Right kidney (tissue), 9 donors: ENCODE results near the gene GIMAP2.
"Not testable (repeated sequence)": the region's sequence is repeated elsewhere in the genome, so short reads cannot be mapped to it uniquely, and the experiment has no call there.

Source experiments
- DNase-seq: peaks from one replicate; pipeline ENCODE4 v3.0.0-alpha.2; 2016
- long read RNA-seq, 8 donors: transcript quantifications; one replicate each; lab custom pipeline, GENCODE V29; 2026

GIMAP2 gene
- long read RNA-seq, donor 1, transcript GIMAP2-201 (3 exons, 1,449 nt): major isoform, 6 of 7 reads
- long read RNA-seq, donor 1, partial matches to known transcripts: 0 of 7 reads
- long read RNA-seq, donor 1, other reads (novel, unspliced or antisense): 0 of 7 reads
- long read RNA-seq, donor 2, partial matches to known transcripts: 0 of 1 reads
- long read RNA-seq, donor 2, other reads (novel, unspliced or antisense): 0 of 1 reads
- long read RNA-seq, donor 3, partial matches to known transcripts: 0 of 2 reads
- long read RNA-seq, donor 3, other reads (novel, unspliced or antisense): 0 of 2 reads
- long read RNA-seq, donor 4, partial matches to known transcripts: 0 of 1 reads
- long read RNA-seq, donor 4, other reads (novel, unspliced or antisense): 0 of 1 reads
- long read RNA-seq, donor 5, partial matches to known transcripts: 0 of 1 reads
- long read RNA-seq, donor 5, other reads (novel, unspliced or antisense): 0 of 1 reads
- long read RNA-seq, donor 6, partial matches to known transcripts: 0 of 3 reads
- long read RNA-seq, donor 6, other reads (novel, unspliced or antisense): 0 of 3 reads
- long read RNA-seq, donor 7, partial matches to known transcripts: 0 of 1 reads
- long read RNA-seq, donor 7, other reads (novel, unspliced or antisense): 0 of 1 reads
- long read RNA-seq, donor 8, partial matches to known transcripts: 0 of 2 reads
- long read RNA-seq, donor 8, other reads (novel, unspliced or antisense): 0 of 2 reads

GRCh38 chr7:150685219-150686029 is at the start of gene GIMAP2:
TSS of gene GIMAP2 (plus strand) at chr7:150685706. CDS start at chr7:150687060, 1,354 bp downstream.
- no peak for DNase-seq

DNA sequence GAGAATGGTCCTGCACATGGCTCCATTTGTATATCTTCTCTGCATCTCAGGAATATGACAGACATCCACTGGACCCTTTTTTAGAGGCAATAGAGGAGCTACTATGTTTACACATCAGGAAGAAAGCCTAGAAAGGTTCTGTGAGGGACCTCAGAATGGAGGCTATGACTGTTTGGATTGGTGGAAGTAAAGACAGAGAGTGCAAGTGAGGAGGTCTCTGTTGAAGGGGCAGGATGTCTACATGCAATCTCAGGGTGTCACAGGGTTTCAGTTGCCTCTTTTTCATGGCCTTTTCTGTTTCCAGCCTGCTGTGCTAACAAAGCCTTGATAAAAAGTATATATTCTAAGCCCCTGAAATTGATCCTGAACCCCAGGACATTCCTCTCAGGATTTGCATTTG is 43.7 kb upstream of the GIMAP2 start:
- DNase-seq: no peak

- no peak for DNase-seq
These were observed 42.6 kb upstream of the GIMAP2 start for GRCh38 chr7:150642926-150643325.

GRCh38 chr7:150645259-150646020 is 40.1 kb upstream of the GIMAP2 start:
- no peak for DNase-seq

DNA sequence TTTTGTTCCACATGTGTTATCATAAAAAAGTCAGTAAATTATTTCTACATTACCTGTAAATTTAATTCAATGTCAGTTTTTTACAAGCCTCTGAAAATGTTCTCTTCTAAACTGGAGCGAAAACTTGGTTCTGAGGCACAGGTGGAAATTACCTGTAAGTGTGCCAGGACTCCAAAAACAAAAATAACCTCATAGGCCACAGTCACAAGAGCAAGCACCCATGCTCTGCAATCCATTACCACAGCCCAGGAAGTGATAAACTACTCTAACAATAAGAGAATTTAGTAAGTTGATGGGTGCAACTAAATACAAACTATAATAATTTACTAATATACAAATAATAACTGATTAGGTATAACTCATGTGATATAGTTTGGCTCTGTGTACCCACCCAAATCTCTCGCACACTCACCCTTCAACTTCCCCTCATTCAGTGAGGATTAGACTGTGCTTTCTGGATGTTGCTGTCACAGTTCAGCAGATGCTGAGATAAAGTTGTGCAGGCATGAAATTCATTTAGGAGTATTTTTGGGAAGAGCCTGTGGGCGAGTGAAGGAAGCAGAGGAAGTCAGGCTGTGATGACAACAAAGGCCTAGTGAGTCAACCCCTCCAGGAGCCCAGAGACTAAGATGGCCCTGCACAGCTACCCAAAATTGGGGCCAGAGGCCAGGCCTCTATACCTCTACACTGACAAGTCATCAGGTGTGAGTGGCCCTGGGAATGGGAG is 37.0 kb upstream of the GIMAP2 start:
- no peak for DNase-seq

GRCh38 chr7:150649080-150649385 is 36.5 kb upstream of the GIMAP2 start:
- DNase-seq: no peak

DNA sequence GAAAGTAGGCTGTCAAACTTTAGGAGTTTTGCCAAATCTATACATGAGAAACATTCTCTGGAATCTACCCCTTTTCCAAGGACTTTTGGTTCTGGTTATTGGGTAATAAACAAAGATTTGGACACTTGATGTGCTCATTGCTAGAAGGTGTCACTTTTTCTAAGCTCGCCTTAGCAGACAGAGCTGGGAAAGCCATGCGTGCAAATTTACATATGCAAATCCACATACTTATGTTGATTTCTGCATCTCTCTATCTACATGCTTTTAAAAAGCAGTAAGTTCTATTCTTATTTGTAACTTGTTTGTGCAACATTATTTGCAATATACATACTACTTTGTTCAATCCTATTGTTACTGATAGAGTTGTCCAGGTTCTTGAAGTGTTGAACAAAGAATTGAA is 30.8 kb upstream of the GIMAP2 start:
- DNase-seq: no peak

- DNase-seq: no peak
These were observed 29.5 kb upstream of the GIMAP2 start for GRCh38 chr7:150656047-150656446.

- no peak for DNase-seq
These were observed 28.0 kb upstream of the GIMAP2 start for GRCh38 chr7:150657526-150657925.

DNA sequence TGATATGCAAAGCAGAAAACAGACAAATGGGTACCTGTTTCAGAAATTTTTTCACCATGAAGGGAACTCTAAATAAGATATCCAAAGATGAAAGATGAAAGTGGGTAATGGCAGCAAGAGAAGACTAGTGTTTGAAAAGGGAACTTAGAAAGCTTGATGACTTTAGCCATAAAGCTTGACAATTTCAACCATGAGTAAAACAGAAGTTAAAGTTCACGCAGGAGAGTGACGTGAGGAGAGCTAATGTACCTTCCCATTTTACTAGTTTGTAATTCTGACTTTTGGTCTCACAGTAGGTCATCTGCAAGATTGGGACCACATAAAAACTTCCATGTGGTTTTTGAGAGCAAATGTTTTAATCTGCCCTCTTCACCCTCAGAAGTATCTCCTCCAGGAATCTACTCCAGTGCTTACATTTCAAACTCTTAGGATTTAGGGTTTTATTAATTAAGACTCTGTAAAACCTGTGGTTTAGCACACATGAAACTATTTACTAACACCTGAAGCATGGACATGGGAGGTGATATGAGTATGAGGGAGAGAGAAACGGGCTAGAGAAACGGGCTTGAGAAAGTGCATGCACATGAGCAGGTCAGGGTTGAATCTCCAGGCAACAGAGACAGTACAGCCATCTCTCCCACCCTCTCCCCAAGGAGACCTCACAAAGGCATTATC is 24.4 kb upstream of the GIMAP2 start:
- DNase-seq: no peak

DNA sequence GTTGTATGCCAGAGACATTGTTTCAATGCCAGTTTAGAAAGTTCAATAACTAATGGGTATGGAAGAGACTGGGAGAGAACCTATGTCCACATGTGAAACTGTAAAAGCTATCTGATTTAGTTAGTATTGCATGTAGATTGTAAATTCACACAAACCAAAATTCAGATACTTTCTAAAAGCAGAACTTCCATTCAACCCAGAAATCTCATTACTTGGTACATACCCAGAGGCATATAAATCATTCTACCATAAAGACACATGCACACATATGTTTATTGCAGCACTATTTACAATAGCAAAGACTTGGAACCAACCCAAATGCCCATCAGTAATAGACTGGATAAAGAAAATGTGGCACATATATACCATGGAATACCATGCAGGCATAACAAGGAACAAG is 22.7 kb upstream of the GIMAP2 start:
- DNase-seq: not testable (repeated sequence)

GRCh38 chr7:150663802-150664494 is 21.6 kb upstream of the GIMAP2 start:
- DNase-seq: no peak

GRCh38 chr7:150665089-150665748 is 20.3 kb upstream of the GIMAP2 start:
- DNase-seq: no peak

DNA sequence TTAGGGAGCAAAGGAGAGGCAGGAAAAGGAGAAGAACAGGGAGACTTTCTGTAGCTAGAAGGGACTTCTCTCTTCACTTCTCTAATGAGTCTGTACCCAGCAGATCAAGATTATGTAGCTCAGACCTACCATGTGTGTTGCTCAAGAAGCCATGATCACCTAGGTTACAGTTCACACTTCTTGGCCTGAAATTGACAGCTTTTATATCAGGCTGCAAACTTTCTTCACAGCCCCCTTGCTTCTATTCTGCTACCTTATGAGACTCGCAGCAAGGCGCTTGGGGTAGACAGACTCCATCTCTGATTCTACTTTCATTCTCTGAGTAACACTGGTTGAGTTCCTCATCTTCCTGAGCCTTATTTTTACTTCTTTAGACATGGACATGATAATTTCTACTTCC is 19.6 kb upstream of the GIMAP2 start:
- DNase-seq: no peak

GRCh38 chr7:150666412-150666811 is 19.1 kb upstream of the GIMAP2 start:
- no peak for DNase-seq

GRCh38 chr7:150668472-150668911 is 17.0 kb upstream of the GIMAP2 start:
- no peak for DNase-seq

DNA sequence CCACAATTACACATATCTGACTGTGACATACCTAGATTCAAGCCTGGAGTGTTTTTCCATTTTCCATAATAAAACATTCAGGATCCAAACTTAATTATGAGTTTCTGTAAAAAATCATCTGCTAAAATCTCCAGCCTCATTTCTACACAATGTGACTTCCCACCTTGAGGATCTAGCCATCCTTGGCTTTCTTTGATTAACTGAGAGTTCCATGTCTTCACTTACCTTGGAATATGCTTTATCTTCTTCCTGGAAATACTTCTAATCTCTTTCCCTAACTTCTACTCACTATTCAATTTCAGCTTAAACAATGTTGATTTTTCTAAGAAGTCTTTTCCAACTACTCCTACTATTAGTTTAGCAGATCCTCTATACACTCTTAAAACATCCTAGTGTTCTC is 16.5 kb upstream of the GIMAP2 start:
- no peak for DNase-seq

- not testable (repeated sequence) for DNase-seq
These were observed 13.5 kb upstream of the GIMAP2 start for GRCh38 chr7:150671798-150672585.

- no peak for DNase-seq
These were observed 9.8 kb upstream of the GIMAP2 start for GRCh38 chr7:150675714-150676113.
